ENCODE results near the gene RBPJ.
A peak's percentile ranks its signal among the peaks of the same experiment; 100 is the strongest.

The RBPJ gene

GRCh38 chr4:26320538-26321372 lies at the start of gene RBPJ:
Gene RBPJ (plus strand): TSS chr4:26321014. CDS start chr4:26321029, 15 bp downstream.
- Histone ChIP-seq H3K27me3 (replicated peaks; ENCODE audit: control insufficient read depth, insufficient read depth, low read length) (no peaks in the 10 kb centered on the region), H3K36me3 (ENCODE audit: control insufficient read depth, insufficient read depth, low read length) (no peaks in the 10 kb centered on the region), H3K4me3 (replicated peaks; ENCODE audit: low read depth, low read length) (peak within 1 kb of the TSS; percentile 69)
- DNase-seq (ENCODE audit: extremely low read depth, insufficient read length): peak; percentile 88
- no peak for TF ChIP-seq CTCF (IDR thresholded peaks at IDR 0.05; ENCODE audit: insufficient read depth, low read length, poor library complexity, severe bottlenecking)

- H3K36me3 ChIP-seq (ENCODE audit: control insufficient read depth, insufficient read depth, low read length): no peaks in the 10 kb centered on the region
- H3K4me3 ChIP-seq (replicated peaks; ENCODE audit: low read depth, low read length): no peak overlapping the region
- no peak for TF ChIP-seq CTCF (IDR thresholded peaks at IDR 0.05; ENCODE audit: insufficient read depth, low read length, poor library complexity, severe bottlenecking)
- no peaks in the 10 kb centered on the region for H3K27me3 ChIP-seq (replicated peaks; ENCODE audit: control insufficient read depth, insufficient read depth, low read length)
- no peak for DNase-seq (ENCODE audit: extremely low read depth, insufficient read length)
Observed at GRCh38 chr4:26271703-26272102, 49.1 kb upstream of the RBPJ start.

GRCh38 chr4:26272654-26273615 lies 47.9 kb upstream of the RBPJ start:
- Histone ChIP-seq H3K27me3 (replicated peaks; ENCODE audit: control insufficient read depth, insufficient read depth, low read length) (no peaks in the 10 kb centered on the region), H3K4me3 (replicated peaks; ENCODE audit: low read depth, low read length) (no peak overlapping the region), H3K36me3 (ENCODE audit: control insufficient read depth, insufficient read depth, low read length) (no peaks in the 10 kb centered on the region)
- no peak for TF ChIP-seq CTCF (IDR thresholded peaks at IDR 0.05; ENCODE audit: insufficient read depth, low read length, poor library complexity, severe bottlenecking)
- DNase-seq (ENCODE audit: extremely low read depth, insufficient read length): no peak

- no peak for DNase-seq (ENCODE audit: extremely low read depth, insufficient read length)
- no peaks in the 10 kb centered on the region for H3K27me3 ChIP-seq (replicated peaks; ENCODE audit: control insufficient read depth, insufficient read depth, low read length)
- no peaks in the 10 kb centered on the region for H3K36me3 ChIP-seq (ENCODE audit: control insufficient read depth, insufficient read depth, low read length)
- no peak overlapping the region for H3K4me3 ChIP-seq (replicated peaks; ENCODE audit: low read depth, low read length)
- no peak for TF ChIP-seq CTCF (IDR thresholded peaks at IDR 0.05; ENCODE audit: insufficient read depth, low read length, poor library complexity, severe bottlenecking)
Observed at GRCh38 chr4:26273616-26273980, 47.2 kb upstream of the RBPJ start.

GRCh38 chr4:26275281-26275680 lies 45.5 kb upstream of the RBPJ start:
- Histone ChIP-seq H3K4me3 (replicated peaks; ENCODE audit: low read depth, low read length) (no peak overlapping the region), H3K36me3 (ENCODE audit: control insufficient read depth, insufficient read depth, low read length) (no peaks in the 10 kb centered on the region), H3K27me3 (replicated peaks; ENCODE audit: control insufficient read depth, insufficient read depth, low read length) (no peaks in the 10 kb centered on the region)
- no peak for DNase-seq (ENCODE audit: extremely low read depth, insufficient read length)
- no peak for TF ChIP-seq CTCF (IDR thresholded peaks at IDR 0.05; ENCODE audit: insufficient read depth, low read length, poor library complexity, severe bottlenecking)

All from GM06990 (cell line).